B cell (primary cell): ENCODE results near the gene AFTPH. TPM values are rescaled to one million over a fixed set of nuclear protein-coding genes. Genes with fewer than 3 reads are reported as not detected.

Experiments used
- ATAC-seq: fragments of 200-7000 bp; cut with Tn5 transposase; one replicate; pipeline ENCODE4 v1.10.0; 2021; ENCODE audit warnings: low read depth, mild to moderate bottlenecking, moderate number of reproducible peaks, moderate library complexity
- CTCF ChIA-PET: fragments of 350-600 bp; sonication (Branson Sonifier 250); formaldehyde crosslinking; loops from one replicate; lab custom pipeline; 2021; ENCODE audit warnings: antibody characterized with exemption, inconsistent platforms; lab: Charles Lee
- POLR2A ChIA-PET: fragments of 350-600 bp; sonication (Branson Sonifier 250); formaldehyde crosslinking; loops from one replicate; lab custom pipeline; 2021; ENCODE audit warnings: antibody characterized with exemption; lab: Charles Lee
- DNase-seq: peaks from one replicate; pipeline ENCODE4 v3.0.0; 2013
- H2AFZ ChIP-seq: 2 replicates; pipeline ENCODE4 v1.6.1; 2012; ENCODE audit warnings: mild to moderate bottlenecking, low read depth, low read length; ENCODE audit not compliant: insufficient read depth, poor library complexity, severe bottlenecking
- H3K27ac ChIP-seq, 2 donors: 1 replicate in 1 of 2; 2 replicates in 1 of 2; pipeline ENCODE4 v1.5.1; 2012 to 2013; ENCODE audit warnings: low read length in 2 of 2, mild to moderate bottlenecking in 2 of 2, moderate library complexity in 1 of 2
- H3K27me3 ChIP-seq, 4 experiments: fragments of 200-600 bp in 1 of 4; sonication (generic) in 1 of 4; replicated peaks in 1 of 4; 1 replicate in 2 of 4; 2 replicates in 2 of 4; pipeline versions ENCODE4 v1.6.1 to v1.7.0; 2013 to 2016; ENCODE audit warnings: low read length in 3 of 4, mild to moderate bottlenecking in 2 of 4, mixed read lengths in 1 of 4, moderate library complexity in 1 of 4; ENCODE audit not compliant: insufficient read depth in 4 of 4, control insufficient read depth in 3 of 4; ENCODE audit errors: control extremely low read depth in 1 of 4
- H3K36me3 ChIP-seq, 2 experiments: replicated peaks in 1 of 2; 1 replicate in 1 of 2; 2 replicates in 1 of 2; pipeline versions ENCODE4 v1.6.1 to v1.7.1; 2013; ENCODE audit warnings: low read length in 1 of 2; ENCODE audit not compliant: insufficient read depth in 2 of 2, control insufficient read depth in 1 of 2; ENCODE audit errors: control extremely low read depth in 1 of 2, extremely low read depth in 1 of 2
- H3K4me1 ChIP-seq, 2 donors: fragments of 200-600 bp in 1 of 2; sonication (generic) in 1 of 2; 1 replicate in 1 of 2; 2 replicates in 1 of 2; pipeline versions ENCODE4 v1.5.1 to v1.6.1; 2013 to 2017; ENCODE audit warnings: low read length in 2 of 2; ENCODE audit not compliant: control insufficient read depth in 2 of 2, insufficient read depth in 2 of 2
- H3K4me2 ChIP-seq: replicated peaks from 2 replicates; pipeline ENCODE3; 2012; ENCODE audit warnings: mild to moderate bottlenecking, low read depth, low read length; ENCODE audit not compliant: poor library complexity, severe bottlenecking
- H3K4me3 ChIP-seq, 5 experiments: fragments of 200-600 bp in 1 of 5; sonication (generic) in 1 of 5; 1 replicate in 3 of 5; 2 replicates in 2 of 5; pipeline versions ENCODE4 v1.5.1 to v1.7.0; 2011 to 2016; ENCODE audit warnings: low read length in 4 of 5, mild to moderate bottlenecking in 4 of 5, low read depth in 2 of 5, control low read depth in 1 of 5, moderate library complexity in 1 of 5; ENCODE audit not compliant: insufficient read depth in 1 of 5; ENCODE audit errors: control extremely low read depth in 1 of 5, extremely low read depth in 1 of 5
- H3K79me2 ChIP-seq: fragments of 200-600 bp; sonication (generic); one replicate; pipeline ENCODE4 v1.6.0; 2016; ENCODE audit warnings: low read length; ENCODE audit not compliant: control insufficient read depth, insufficient read depth
- H3K9ac ChIP-seq: fragments of 200-600 bp; sonication (generic); 2 replicates; pipeline ENCODE4 v1.6.1; 2017; ENCODE audit warnings: mild to moderate bottlenecking, low read length, moderate library complexity
- H3K9me3 ChIP-seq, 3 donors: one replicate each; pipeline versions ENCODE4 v1.6.1 to v1.7.1; 2013; ENCODE audit warnings: low read length in 2 of 3; ENCODE audit not compliant: control insufficient read depth in 2 of 3, insufficient read depth in 1 of 3; ENCODE audit errors: control extremely low read depth in 1 of 3
- H4K20me1 ChIP-seq: 2 replicates; pipeline ENCODE4 v1.6.0; 2012; ENCODE audit warnings: mild to moderate bottlenecking, low read length; ENCODE audit not compliant: insufficient read depth, control insufficient read depth, poor library complexity, severe bottlenecking
- H3K27ac Mint-ChIP-seq: one replicate; pipeline ENCODE4 v1.8.0; 2021; ENCODE audit warnings: mixed read lengths
- H3K27me3 Mint-ChIP-seq: one replicate; pipeline ENCODE4 v1.8.0; 2021; ENCODE audit warnings: mixed read lengths
- H3K4me1 Mint-ChIP-seq: one replicate; pipeline ENCODE4 v1.8.0; 2021; ENCODE audit warnings: mixed read lengths
- H3K4me3 Mint-ChIP-seq: one replicate; pipeline ENCODE4 v1.8.0; 2021; ENCODE audit warnings: mixed read lengths
- H3K9me3 Mint-ChIP-seq: one replicate; pipeline ENCODE4 v1.8.0; 2022; ENCODE audit warnings: mixed read lengths; ENCODE audit not compliant: insufficient read depth
- CTCF ChIP-seq: fragments of 200-600 bp; IDR thresholded peaks from one replicate; pipeline ENCODE4 v1.8.0; 2022; ENCODE audit warnings: antibody characterized with exemption, mild to moderate bottlenecking
- EZH2 ChIP-seq: IDR thresholded peaks from 2 replicates; pipeline ENCODE4 v1.6.1; 2012; ENCODE audit warnings: borderline replicate concordance, low read depth, mild to moderate bottlenecking, moderate library complexity, low read length; ENCODE audit not compliant: insufficient read depth, poor library complexity, severe bottlenecking
- WGBS: methylation state at CpG from one replicate; pipeline ENCODE4 v1.1.5; 2013; ENCODE audit warnings: missing lambda C conversion rate; ENCODE audit not compliant: insufficient coverage; 5-methylcytosine and 5-hydroxymethylcytosine counted together
- intact Hi-C: fragments of 100-400 bp; cut with micrococcal nuclease; formaldehyde crosslinking; loops from one replicate; pipeline ENCODE4 v1.10.0; 2022
- polyA plus RNA-seq: library from polyadenylated mRNA; depleted of rRNA; stranded (reverse); fragments of >200 nt; gene quantifications from 2 replicates; pipeline ENCODE4 v1.2.3, GENCODE V29; 2012
- total RNA-seq, 2 donors: library from RNA; stranded (reverse); fragments of 120-200 nt in 1 of 2; gene quantifications; 1 replicate in 1 of 2; 2 replicates in 1 of 2; pipeline versions ENCODE4 v1.2.3 to v1.2.4, GENCODE V29; 2013 to 2022

The AFTPH gene
- total and polyA plus RNA-seq, 2 donors (not counting 1 experiment from before 2014, with no cell fraction given) = 45.4 to 94.1 TPM

GRCh38 chr2:64624108-64624610, 100.0 kb downstream of the AFTPH start:
- Histone ChIP-seq H3K4me1 (peaks cover 7 to 13% of the 10 kb centered on the region in 2 donors), H3K36me3 (no peaks in the 10 kb centered on the region), H3K9me3 (no peaks in the 10 kb centered on the region), H3K4me2 (no peak overlapping the region), H4K20me1 (peaks cover 9% of the 10 kb centered on the region), H3K27me3 (no peaks in the 10 kb centered on the region), H2AFZ (no peak overlapping the region), H3K79me2 (peaks cover 42% of the 10 kb centered on the region), H3K9ac (no peak overlapping the region), H3K27ac (no peak overlapping the region), H3K4me3 (no peak overlapping the region)
- intact Hi-C loops = no loop called here
- POLR2A ChIA-PET = no interaction called here
- TF ChIP-seq EZH2 (no peak), CTCF (no peak)
- H3K9me3 Mint-ChIP-seq = no peaks in the 10 kb centered on the region
- CTCF ChIA-PET = interaction anchor here (0.8 to 3.9 kb wide), 3 partner anchors 15 to 64 kb away, joined by 3 to 16 read pairs (median 6); no protein-coding TSS in a partner anchor
- peaks cover 20% of the 10 kb centered on the region for H3K4me1 Mint-ChIP-seq
- no peaks in the 10 kb centered on the region for H3K27me3 Mint-ChIP-seq
- no peak overlapping the region for H3K4me3 Mint-ChIP-seq
- H3K27ac Mint-ChIP-seq = peak overlapping the region; percentile 15
- DNase-seq (no peak), ATAC-seq (no peak)
- 96% methylated on average over 4 of the region's 6 CpGs for WGBS

- no peak overlapping the region for H2AFZ ChIP-seq
- Mint-ChIP-seq H3K9me3 (no peaks in the 10 kb centered on the region), H3K27ac (no peak overlapping the region), H3K4me1 (peaks cover 20% of the 10 kb centered on the region), H3K27me3 (no peaks in the 10 kb centered on the region), H3K4me3 (no peak overlapping the region)
- DNase-seq (no peak), ATAC-seq (no peak)
- H3K4me3 ChIP-seq = no peak overlapping the region
- H3K79me2 ChIP-seq = peaks cover 49% of the 10 kb centered on the region
- H3K36me3 ChIP-seq = peaks cover 0 to 2% of the 10 kb centered on the region in 2 experiments
- H3K4me2 ChIP-seq = no peak overlapping the region
- POLR2A ChIA-PET = no interaction called here
- intact Hi-C loops = no loop called here
- peaks cover 7 to 13% of the 10 kb centered on the region in 2 donors for H3K4me1 ChIP-seq
- no peak for TF ChIP-seq CTCF
- no peak for TF ChIP-seq EZH2
- no peaks in the 10 kb centered on the region for H3K9me3 ChIP-seq
- H3K9ac ChIP-seq = no peak overlapping the region
- no peak overlapping the region for H3K27ac ChIP-seq
- H4K20me1 ChIP-seq = peaks cover 12% of the 10 kb centered on the region
- no peaks in the 10 kb centered on the region for H3K27me3 ChIP-seq
- CTCF ChIA-PET = interaction anchor here (1.0 to 3.9 kb wide), 4 partner anchors 9 to 38 kb away, joined by 3 to 16 read pairs (median 8); no protein-coding TSS in a partner anchor
- 100% methylated on average over 3 of the region's 6 CpGs for WGBS
These were observed 100.7 kb downstream of the AFTPH start for GRCh38 chr2:64624862-64625261.
